Measurements from ENCODE around the gene MAFG. TPM values are rescaled to one million over a fixed set of nuclear protein-coding genes. Genes with fewer than 3 reads are reported as not detected.

The MAFG gene
- total and polyA plus RNA-seq, 2 of the 13 experiments (the other 11 are each of a cell fraction or from before 2014, with no cell fraction given), result 14.5 to 20.0 TPM

DNA sequence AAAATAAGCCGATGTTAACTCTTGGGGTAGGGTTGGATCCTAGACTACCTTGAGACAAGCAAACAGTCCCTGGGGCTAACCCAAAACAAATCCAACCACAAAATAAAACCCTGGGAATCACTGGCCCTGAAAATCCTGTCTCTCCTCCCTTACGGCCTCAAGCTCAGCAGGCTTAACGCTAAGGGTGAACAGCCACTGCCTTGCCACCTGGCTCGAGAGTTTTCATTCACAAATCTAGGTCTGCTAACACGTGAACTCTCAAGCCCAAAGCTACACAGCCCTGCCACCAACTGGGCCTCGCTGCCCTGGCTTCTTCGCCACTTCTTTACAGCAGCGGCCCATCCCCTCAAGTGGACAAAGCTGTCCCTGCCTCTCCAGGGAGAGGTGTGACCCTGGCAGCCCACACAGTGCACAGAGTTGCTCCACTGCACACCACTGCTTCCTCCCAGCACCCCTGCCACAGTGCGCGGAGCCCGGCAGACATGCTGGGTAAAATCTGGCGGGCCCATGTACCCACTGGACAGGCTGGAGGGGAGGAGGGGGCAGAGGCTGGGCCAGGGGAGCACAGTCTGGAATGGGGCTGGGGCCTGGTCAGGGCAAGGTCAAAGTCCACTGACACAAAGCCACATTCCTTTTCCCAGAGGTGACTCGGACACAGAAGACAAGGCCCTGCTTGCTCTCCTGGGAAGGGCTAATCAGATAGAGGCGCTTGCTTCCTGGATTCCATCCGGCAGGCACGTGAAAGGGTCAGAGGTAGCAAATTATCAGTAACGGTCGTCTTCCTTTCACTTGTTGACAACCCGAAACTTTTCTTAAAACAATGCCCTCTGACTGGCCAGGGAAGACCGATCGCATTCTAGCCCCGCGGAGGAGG lies 17.3 kb downstream of the MAFG start (continued):
- TF ChIP-seq, protein P1, sequence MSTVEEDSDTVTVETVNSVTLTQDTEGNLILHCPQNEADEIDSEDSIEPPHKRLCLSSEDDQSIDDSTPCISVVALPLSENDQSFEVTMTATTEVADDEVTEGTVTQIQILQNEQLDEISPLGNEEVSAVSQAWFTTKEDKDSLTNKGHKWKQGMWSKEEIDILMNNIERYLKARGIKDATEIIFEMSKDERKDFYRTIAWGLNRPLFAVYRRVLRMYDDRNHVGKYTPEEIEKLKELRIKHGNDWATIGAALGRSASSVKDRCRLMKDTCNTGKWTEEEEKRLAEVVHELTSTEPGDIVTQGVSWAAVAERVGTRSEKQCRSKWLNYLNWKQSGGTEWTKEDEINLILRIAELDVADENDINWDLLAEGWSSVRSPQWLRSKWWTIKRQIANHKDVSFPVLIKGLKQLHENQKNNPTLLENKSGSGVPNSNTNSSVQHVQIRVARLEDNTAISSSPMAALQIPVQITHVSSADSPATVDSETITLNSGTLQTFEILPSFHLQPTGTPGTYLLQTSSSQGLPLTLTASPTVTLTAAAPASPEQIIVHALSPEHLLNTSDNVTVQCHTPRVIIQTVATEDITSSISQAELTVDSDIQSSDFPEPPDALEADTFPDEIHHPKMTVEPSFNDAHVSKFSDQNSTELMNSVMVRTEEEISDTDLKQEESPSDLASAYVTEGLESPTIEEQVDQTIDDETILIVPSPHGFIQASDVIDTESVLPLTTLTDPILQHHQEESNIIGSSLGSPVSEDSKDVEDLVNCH (CRISPR knock-in tag; IDR thresholded peaks at IDR 0.05), result no peak
- TF ChIP-seq RAD21 (CRISPR knock-in tag; IDR thresholded peaks at IDR 0.05) (peak; percentile 31; the same call in 1 of the 2 replicates), ZNF761 (CRISPR knock-in tag; conservative IDR thresholded peaks at IDR 0.05) (0 out of 2 replicates have a peak, but pooled peaks have one; percentile 30), RXRB (CRISPR knock-in tag; IDR thresholded peaks at IDR 0.05; ENCODE audit: borderline replicate concordance) (peak; percentile 91), KLF12 (CRISPR knock-in tag; IDR thresholded peaks at IDR 0.05; ENCODE audit: borderline replicate concordance) (peak; percentile 28; the same call in 1 of the 2 replicates), HNRNPK (IDR thresholded peaks at IDR 0.05; ENCODE audit: low read depth, low read length, poor library complexity, severe bottlenecking) (no peak), EZH2 (conservative IDR thresholded peaks at IDR 0.05; ENCODE audit: low read depth, low read length) (no peak), MED13 (CRISPR knock-in tag; IDR thresholded peaks at IDR 0.05) (peak; percentile 93), NFE2L1 (CRISPR knock-in tag; IDR thresholded peaks at IDR 0.05; ENCODE audit: borderline replicate concordance) (peak; percentile 60; the same call in 1 of the 2 replicates), ZNF879 (CRISPR knock-in tag; IDR thresholded peaks at IDR 0.05) (no peak), NR3C1 (CRISPR knock-in tag; IDR thresholded peaks at IDR 0.05) (no peak), ZNF510 (CRISPR knock-in tag; IDR thresholded peaks at IDR 0.05; ENCODE audit: low read depth) (peak; percentile 84; the same call in 1 of the 2 replicates), ZNF282 (IDR thresholded peaks at IDR 0.05; ENCODE audit: partially characterized antibody) (peak; percentile 16), ZNF775 (CRISPR knock-in tag; IDR thresholded peaks at IDR 0.05; ENCODE audit: borderline replicate concordance) (peak; percentile 30; the same call in 1 of the 2 replicates), MEIS1 (CRISPR knock-in tag; IDR thresholded peaks at IDR 0.05; ENCODE audit: borderline replicate concordance) (no peak; the same call in 1 of the 2 replicates), YY1 (IDR thresholded peaks at IDR 0.05; ENCODE audit: insufficient read depth, insufficient replicate concordance, low read depth, low read length) (peak; percentile 75), SNAPC2 (CRISPR knock-in tag; IDR thresholded peaks at IDR 0.05) (no peak), KDM1A (CRISPR knock-in tag; IDR thresholded peaks at IDR 0.05) (no peak), HDAC6 (IDR thresholded peaks at IDR 0.05; ENCODE audit: low read depth, low read length) (no peak)
- TF ChIP-seq, protein P2, sequence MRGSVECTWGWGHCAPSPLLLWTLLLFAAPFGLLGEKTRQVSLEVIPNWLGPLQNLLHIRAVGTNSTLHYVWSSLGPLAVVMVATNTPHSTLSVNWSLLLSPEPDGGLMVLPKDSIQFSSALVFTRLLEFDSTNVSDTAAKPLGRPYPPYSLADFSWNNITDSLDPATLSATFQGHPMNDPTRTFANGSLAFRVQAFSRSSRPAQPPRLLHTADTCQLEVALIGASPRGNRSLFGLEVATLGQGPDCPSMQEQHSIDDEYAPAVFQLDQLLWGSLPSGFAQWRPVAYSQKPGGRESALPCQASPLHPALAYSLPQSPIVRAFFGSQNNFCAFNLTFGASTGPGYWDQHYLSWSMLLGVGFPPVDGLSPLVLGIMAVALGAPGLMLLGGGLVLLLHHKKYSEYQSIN (CRISPR knock-in tag; IDR thresholded peaks at IDR 0.05; ENCODE audit: borderline replicate concordance), result no peak
- TF ChIP-seq, protein P3, sequence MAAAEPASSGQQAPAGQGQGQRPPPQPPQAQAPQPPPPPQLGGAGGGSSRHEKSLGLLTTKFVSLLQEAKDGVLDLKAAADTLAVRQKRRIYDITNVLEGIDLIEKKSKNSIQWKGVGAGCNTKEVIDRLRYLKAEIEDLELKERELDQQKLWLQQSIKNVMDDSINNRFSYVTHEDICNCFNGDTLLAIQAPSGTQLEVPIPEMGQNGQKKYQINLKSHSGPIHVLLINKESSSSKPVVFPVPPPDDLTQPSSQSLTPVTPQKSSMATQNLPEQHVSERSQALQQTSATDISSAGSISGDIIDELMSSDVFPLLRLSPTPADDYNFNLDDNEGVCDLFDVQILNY (CRISPR knock-in tag; conservative IDR thresholded peaks at IDR 0.05), result 0 out of 2 replicates have a peak, but pooled peaks have one; percentile 21
- TF ChIP-seq, protein P4, sequence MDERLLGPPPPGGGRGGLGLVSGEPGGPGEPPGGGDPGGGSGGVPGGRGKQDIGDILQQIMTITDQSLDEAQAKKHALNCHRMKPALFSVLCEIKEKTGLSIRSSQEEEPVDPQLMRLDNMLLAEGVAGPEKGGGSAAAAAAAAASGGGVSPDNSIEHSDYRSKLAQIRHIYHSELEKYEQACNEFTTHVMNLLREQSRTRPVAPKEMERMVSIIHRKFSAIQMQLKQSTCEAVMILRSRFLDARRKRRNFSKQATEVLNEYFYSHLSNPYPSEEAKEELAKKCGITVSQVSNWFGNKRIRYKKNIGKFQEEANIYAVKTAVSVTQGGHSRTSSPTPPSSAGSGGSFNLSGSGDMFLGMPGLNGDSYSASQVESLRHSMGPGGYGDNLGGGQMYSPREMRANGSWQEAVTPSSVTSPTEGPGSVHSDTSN (CRISPR knock-in tag; IDR thresholded peaks at IDR 0.05), result no peak

Measured in HepG2 (cell line).